Measurements from ENCODE around the gene RXRG.

The RXRG gene

DNA sequence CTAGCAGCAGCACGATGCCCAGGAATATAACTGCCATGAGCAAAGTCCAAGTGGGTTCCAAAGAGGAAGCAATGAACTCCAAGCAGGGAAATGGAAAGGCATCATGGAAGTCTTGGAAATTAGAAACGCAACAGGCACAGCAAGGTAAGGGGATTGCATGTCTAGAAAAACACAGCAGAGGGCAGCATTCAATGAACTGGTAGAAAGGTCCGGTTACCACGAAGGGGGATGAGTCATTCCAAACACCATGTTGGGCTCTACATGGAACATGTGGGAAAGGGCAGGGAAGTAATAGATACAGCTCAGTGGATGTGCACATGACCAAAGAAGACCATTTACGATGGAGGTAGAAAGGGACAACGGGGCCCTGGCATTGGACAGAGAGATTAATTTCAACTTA lies 36.4 kb downstream of the RXRG start:
- no peak for DNase-seq (ENCODE audit: low read depth)

DNA sequence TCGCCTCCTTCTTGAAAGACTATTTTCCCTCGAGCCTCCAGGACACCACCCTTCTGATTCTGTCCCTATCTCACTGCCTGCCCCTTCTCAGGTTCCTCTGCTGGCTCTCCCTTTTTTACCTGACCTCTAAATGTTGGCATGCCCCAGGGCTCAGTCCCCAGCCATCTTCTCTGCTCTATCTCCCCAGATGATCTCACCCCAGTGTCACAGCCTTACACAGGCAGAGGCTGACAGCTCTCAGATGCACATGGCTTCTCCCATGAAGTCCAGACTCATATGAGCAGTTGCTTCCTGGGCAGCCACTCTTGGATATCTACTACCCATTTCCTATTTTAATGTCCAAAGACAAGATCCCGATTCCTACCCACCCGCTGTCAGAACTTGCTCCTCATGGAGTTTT lies 37.5 kb downstream of the RXRG start:
- DNase-seq (ENCODE audit: low read depth) = no peak

- DNase-seq (ENCODE audit: low read depth) = no peak
Measured at GRCh38 chr1:165403835-165404482, 41.0 kb downstream of the RXRG start.

GRCh38 chr1:165402517-165403111 lies 42.3 kb downstream of the RXRG start:
- no peak for DNase-seq (ENCODE audit: low read depth)

DNA sequence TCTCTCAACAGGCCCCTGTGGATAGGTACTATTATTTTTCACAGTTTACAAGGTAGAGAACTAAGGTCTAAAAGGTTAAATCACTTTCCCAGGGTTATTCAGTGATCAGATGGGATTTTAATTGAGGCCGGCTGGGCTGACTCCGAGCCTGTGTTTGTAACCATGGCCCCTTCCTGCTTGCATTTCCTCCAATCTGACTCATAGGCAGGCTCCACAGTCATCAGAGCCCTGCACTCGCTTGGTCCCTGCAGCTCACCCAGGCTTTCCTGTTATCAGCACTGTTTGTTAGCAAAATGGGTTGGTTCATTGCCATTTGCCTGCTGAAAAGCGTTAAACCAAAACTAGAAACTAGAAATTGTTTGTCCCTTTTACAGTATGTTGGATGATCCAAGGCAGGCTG lies 47.0 kb downstream of the RXRG start:
- peak; percentile 48 for DNase-seq (ENCODE audit: low read depth)

GRCh38 chr1:165395901-165396300 lies 49.0 kb downstream of the RXRG start:
- no peak for DNase-seq (ENCODE audit: low read depth)

GRCh38 chr1:165395478-165395877 lies 49.4 kb downstream of the RXRG start:
- no peak for DNase-seq (ENCODE audit: low read depth)

- peak; percentile 53 for DNase-seq (ENCODE audit: low read depth)
Measured at GRCh38 chr1:165392634-165393571, 52.0 kb downstream of the RXRG start.

DNA sequence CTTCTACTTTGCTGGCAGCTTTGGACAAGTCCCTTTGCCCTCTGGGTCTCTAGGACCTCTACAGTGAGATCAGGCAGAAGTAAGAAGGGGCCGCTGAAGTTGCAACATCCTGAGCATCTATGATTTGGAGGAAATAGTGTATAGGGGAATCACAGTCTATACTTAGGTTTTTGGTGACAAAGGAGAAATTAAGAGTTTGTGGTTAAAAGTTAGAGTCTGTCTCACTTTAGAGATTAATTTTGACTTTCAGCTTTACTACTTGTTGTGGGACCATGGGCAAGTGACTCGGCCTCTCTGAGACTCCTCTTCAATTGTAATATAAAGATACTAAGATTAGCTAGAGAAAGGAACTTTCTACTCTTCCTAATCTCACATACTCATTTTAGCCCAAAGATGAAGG lies 55.3 kb downstream of the RXRG start:
- DNase-seq (ENCODE audit: low read depth) = no peak

DNA sequence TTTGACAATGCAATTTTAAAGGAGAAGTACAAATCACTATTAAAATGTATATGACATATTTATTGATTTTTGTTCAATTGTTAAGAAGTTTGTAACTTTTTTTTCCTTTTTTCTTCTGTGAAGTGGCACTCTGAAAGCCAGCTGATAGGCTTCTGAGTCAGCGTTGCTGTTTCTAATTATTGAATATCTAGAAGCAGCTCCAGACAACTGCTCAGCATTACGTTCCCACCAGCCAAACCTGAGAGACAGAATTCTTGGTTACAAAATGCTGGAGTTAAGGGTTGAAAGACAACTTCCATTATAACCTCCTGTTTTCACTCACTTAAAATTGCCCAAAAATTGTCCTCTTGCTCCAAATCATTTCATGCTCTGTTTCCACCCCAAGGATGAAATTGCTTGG lies 57.0 kb downstream of the RXRG start:
- no peak for DNase-seq (ENCODE audit: low read depth)

DNA sequence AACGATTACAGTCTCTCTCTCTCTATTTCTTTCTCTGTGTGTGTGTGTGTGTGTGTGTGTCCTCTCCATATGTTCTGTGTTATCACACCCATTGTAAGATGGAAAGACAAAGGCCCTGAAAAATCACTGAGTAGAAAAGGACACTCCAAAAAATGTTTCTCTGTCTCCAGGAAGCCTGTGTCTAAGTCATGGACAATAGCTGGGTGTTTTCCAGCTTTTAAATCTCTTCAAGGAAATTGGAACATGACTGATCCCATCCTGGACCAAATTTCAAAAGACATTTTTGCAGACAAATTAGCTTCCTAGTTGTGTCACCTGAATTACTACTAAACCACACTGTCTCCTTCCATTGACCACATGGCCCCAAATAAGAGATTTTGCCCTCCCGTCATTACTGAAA lies 57.4 kb downstream of the RXRG start:
- DNase-seq (ENCODE audit: low read depth) = no peak

DNA sequence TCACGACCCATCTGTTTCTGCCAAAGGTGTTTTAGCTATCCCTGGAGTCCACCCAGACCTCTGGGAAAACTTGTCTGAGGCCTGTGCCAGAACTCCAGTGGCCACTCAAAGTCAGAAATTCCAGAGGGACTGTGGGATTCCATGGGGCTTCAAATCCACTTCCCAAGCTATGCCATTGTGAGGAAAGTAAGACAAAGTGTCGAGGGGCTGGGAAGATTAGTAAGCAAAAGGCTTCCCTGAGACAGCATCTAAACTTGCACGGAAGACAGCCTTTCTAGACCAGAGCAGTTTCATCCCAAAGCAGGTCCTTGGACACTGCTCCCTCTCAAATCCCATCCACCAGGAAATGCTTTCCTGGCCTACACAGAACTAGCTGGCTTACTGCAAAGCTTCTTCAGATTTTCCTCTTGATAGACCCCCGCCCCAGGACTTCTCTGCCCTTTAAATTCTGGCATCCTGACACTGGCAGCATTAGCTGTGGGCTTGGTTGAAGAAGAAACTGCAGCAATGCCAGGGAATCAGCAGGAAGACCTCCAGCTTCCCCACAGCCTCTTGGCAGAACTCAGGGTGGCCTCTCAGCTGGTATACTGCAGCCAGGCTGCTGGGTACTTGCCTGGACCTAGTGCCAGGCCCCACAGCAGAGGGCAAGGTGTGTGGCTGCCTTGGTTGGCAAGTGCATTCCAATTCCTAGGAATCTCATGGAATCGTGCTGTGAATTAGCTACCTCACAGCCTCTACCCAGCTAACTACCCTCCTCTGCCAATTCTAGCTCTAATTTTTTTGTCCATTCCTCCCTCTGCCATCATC lies 61.1 kb downstream of the RXRG start:
- DNase-seq (ENCODE audit: low read depth) = no peak

DNA sequence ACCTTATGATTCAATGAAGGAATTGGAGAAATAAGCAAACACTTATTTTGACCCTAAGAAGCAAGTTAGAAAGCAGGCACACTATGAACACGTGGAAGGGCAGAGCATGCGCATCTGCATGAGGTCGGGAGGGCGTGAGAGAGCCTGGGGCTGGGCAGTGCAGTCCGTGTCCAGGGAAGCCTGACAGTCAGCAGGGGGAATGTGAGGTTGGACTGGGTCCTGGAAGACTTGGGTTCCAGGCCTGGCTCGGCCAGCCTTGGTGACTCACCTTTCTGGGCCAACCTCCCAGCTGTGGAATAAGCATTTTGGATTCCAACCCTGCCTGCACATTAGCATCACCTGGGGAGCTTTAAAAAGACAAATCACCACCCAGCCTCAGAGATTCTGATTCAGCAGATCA lies 61.9 kb downstream of the RXRG start:
- DNase-seq (ENCODE audit: low read depth) = no peak

DNA sequence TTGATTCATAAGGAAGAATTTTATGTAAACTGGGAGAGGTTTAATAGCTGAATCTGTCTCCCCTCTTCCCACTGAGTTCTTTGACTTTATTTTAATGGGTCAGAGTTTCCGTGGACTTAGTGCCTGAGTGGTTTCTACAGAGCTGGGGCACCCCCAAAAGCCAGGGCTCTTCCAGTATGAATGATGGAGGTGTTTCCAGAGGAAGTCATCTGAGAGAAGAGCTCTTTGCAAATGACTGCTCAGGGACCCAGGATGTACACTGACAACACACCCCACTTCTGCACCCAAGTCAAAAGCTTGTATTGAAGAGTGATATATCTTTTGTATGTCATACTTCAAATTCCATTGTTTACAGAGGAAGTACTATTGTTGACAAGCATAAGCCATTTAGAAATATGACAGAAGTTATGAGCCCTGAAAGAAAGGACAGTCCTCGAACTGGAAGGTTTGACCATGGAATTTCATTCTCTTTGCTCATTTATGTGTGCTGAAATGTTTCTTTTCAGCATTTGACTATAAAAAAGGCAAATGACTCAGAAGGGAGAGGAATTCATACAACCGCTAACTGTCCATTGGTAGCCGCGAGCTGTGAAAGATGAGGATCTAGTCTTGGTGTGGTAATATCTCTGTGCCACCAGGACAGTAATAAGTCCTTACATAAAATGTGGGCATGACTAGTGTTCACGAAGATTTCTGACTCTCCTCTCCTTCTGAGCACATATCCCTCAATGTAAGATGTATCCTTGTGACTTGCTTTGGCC lies 63.0 kb downstream of the RXRG start:
- DNase-seq (ENCODE audit: low read depth) = no peak

GRCh38 chr1:165376811-165377311 lies 68.1 kb downstream of the RXRG start:
- DNase-seq (ENCODE audit: low read depth) = no peak

DNA sequence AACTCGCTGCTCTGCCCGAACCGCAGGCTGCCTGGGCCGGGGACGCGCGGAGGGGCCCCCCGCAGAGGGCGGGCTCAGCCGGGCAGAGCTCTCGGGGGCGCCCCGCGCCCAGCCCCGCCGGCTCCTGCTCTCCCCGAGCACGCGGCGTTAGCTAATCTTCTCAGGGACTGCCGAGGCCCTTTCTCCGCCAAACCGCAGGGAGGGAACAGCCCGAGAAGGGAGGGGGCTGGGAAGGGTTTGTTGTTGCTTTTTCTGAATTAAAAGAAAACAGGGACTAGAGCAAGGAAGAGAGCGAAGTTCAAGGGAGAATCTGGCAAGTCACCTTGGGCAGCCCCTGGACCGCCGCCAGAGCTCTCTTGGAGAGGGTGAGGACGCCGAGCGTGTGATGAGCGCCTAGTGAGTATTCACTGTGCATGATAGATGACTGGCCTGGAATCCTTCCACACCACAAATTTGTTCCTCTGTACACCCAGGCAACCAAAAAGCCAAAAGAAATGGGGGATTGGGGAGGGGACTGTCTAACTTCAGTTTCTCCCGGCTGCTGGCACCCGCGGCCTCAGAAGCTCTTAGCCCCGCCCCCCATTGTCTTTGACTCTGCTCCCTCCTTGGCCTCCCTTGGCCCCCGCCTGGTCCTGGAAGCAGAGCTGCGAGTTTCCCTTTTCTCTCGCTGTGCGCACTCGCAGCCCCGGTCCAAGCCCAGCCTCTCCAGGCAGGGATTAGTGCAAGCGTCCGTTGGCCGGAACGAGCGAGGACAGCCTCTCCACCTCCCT lies 68.7 kb downstream of the RXRG start:
- peak; percentile 28 for DNase-seq (ENCODE audit: low read depth)

GRCh38 chr1:165375623-165376022 lies 69.3 kb downstream of the RXRG start:
- no peak for DNase-seq (ENCODE audit: low read depth)

DNA sequence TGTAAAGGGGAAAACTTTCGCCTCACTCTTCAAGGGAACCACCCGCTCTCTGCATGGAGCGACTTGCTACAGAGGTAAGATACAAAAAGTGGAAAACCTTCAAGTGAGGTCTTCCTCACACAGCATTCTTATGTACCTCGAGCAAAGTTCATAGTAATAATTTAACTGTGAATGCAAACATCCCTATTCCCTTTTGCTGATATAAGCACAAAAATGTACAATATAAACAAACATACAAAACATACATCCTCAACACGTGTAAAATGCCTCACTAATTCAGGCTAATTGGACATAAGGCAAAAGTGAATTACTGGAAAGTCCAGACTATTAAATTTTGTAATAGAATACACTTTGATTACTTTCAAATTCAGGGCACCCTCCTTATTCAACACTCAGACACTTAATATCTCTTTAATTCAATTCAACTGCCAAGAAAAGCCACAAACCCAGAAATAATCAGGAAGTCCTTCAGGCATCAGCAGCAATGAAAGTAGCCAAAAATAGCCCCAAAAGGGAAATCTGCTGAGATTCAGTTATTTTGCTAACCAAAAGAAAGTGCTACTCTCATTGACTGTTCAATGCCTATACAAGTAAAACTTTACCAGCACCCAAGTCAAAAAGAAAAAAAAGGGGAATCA lies 73.2 kb downstream of the RXRG start:
- DNase-seq (ENCODE audit: low read depth) = no peak

DNA sequence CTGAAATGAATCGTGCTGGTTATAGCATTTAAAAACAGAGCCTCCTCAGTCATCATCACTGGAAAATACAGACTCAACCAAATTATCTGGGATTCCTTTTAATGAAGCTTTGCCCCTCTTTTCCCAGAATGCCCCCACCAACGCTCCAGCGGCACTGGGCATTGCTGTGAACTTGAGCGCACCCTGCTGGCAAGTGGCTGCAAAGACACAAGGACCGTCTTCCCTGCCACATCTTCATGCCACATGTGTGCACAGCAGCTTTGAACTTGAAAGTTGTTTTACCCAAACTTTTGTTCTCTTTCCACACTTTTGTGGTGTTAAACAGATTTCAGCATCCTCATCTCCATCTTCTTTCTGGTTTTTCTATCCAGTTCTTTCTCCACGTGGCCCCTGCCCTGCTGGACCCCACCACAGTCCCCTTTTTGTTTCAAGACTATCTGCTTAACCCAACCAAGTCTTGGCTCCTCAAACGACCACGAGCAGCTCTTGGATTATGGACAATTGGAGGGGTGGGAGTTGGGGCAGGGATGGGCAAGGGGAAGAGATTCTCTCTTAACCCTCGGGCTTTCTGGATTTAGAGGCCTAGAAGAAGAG lies 75.6 kb downstream of the RXRG start:
- no peak for DNase-seq (ENCODE audit: low read depth)
